Measurements from ENCODE around the gene C1QL4.

- TF ChIP-seq POLR2A (IDR thresholded peaks at IDR 0.05), result no peak
- TF ChIP-seq, protein P1, sequence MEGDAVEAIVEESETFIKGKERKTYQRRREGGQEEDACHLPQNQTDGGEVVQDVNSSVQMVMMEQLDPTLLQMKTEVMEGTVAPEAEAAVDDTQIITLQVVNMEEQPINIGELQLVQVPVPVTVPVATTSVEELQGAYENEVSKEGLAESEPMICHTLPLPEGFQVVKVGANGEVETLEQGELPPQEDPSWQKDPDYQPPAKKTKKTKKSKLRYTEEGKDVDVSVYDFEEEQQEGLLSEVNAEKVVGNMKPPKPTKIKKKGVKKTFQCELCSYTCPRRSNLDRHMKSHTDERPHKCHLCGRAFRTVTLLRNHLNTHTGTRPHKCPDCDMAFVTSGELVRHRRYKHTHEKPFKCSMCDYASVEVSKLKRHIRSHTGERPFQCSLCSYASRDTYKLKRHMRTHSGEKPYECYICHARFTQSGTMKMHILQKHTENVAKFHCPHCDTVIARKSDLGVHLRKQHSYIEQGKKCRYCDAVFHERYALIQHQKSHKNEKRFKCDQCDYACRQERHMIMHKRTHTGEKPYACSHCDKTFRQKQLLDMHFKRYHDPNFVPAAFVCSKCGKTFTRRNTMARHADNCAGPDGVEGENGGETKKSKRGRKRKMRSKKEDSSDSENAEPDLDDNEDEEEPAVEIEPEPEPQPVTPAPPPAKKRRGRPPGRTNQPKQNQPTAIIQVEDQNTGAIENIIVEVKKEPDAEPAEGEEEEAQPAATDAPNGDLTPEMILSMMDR (IDR thresholded peaks at IDR 0.05), result no peak
Measured at GRCh38 chr12:49368240-49368600, 31.2 kb upstream of the C1QL4 start.
